Activated T-cell treated with anti-CD3 and anti-CD28 coated beads for 4 hours (primary cell): ENCODE data around the gene TBC1D12.

Experiments used
- DNase-seq: peaks from one replicate; pipeline ENCODE4 v3.0.0-alpha.2; 2020

TBC1D12 gene

DNA sequence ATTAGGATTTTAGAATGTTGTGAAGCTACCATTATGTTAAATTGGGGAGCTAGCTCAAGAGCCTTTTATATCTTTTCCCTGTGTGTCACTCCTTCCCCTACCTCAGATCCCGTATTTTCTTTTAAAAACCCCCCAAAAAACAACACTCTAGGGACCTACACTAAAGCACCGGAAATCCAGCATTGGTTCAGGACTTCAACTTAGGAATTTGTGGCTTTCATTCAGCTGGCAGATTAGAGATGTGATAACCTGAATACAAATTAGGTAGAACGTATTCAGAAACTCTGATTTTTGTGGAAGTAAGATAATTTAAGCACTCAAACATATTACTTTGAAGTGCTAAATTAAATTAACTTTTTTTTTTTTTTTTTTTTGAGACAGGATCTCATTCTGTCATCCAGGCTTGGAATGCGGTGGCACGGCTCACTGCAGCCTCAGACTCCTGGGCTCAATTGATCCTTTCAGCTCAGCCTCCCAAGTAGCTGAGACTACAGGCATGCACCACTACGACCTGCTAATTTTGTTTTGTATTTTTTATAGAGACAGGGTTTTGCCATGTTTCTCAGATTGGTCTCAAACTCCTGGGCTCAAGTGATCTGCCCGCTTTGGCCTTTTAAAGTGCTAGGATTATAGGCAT is 6.8 kb downstream of the TBC1D12 start:
- DNase-seq = no peak

DNA sequence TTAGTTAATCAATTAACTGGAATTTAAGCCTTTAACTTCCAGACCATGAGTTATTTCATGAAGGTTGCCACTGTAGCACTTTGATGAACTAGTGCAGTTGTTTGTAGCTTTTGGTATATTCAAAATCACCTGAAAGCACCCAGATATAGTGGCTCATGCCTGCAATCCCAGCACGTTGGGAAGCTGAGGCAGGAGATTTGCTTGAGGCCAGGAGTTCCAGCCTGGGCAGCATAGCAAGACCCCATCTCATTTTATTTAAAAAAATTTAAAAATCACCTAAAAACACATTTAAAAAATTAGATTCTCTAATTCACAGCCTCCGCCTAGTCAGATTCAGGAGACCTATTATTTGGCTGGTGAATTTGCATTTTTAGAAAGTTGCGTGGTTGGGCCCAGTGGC is 9.0 kb downstream of the TBC1D12 start:
- no peak for DNase-seq

DNA sequence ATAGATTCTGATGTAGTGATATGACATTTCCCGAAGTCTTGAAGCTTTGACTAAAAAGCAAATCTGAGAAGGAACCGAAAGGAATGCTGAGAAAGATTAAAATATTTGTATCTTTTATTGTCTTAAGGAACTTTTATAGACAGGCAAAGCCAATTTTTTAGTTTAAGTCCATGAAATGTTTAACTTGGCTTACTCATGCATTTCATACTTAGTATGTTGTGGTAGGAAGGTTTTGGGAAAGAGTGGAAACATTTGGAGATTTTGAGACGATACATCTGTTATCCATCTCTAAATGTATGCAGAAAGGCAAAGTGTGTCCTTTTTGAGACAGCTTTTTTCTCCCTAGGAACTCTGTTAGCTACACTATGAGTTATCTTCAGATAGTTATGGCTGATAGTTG is 10.1 kb downstream of the TBC1D12 start:
- DNase-seq = no peak

DNA sequence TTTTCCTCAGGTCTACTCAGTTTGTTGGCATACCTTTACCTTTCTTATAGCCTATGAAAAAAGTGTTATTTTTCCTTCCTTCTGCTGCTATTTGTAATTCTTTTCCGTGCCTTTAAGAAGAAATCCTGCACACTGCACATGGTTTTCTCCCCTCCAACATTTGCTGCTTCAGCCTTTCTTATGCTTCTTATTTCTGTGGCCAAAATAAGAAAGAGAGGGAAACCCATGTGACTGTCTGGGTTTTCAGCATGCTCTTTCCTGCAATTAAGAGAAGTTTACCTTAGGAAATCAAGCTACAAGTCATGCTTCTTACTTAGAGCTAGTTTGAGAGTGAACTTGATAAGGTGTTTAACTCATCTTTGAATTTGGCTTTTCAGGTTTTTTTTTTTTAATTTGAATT is 11.0 kb downstream of the TBC1D12 start:
- DNase-seq = no peak

DNA sequence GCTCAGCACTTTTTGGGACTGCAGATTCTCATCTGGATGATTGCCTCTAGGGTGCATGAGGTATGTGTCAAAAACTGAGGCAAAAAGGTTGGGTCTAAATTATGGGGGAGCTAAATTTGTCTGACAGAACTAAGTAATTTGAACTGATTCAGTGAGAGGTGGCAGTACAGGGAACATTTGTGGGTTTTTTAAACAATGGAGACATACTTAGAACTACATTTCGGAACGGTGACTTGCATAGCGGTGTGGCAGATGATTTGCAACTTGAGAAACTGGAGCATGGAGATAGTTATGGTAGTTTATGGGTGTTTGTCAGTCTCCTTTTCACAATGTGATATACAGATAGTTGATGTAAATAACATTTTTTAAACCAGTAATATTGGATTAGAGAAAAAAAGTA is 14.6 kb downstream of the TBC1D12 start:
- DNase-seq = no peak

DNA sequence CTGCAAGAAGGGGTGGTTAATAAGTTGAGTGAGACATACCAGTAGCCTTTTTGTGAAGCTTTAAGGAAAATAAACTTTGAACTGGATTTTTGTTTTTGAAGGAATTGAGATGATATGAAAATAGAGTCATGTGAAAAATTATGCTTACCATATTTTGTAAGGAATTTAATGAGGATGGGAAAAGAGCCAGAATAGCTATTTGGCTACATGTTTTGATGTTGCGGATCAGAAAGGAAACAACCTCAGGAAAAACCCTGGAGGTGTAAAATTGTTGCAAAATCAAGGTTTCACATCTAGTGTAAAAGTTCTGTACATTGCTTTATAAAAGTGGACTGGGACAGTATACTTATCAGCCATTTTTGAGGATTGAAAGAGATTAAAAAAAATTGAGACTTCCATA is 15.0 kb downstream of the TBC1D12 start:
- no peak for DNase-seq

DNA sequence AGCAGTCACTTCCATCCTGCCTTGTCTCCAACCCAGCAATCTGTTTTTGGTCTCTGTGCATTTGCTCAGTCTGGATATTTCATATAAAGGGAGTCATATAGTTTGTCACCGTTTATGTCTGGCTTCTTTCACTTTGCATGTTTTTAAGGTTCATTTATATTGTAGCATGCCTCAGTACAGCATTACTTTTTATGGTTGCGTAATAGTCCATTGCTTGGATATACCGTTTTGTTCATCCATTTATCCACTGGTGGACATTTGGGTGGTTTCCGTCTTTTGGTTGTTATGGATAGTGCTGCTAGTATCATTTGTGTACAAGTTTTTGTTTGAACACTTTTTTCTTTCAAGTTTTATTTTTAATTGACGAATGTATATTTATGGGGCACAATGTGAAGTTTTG is 18.2 kb downstream of the TBC1D12 start:
- no peak for DNase-seq

DNA sequence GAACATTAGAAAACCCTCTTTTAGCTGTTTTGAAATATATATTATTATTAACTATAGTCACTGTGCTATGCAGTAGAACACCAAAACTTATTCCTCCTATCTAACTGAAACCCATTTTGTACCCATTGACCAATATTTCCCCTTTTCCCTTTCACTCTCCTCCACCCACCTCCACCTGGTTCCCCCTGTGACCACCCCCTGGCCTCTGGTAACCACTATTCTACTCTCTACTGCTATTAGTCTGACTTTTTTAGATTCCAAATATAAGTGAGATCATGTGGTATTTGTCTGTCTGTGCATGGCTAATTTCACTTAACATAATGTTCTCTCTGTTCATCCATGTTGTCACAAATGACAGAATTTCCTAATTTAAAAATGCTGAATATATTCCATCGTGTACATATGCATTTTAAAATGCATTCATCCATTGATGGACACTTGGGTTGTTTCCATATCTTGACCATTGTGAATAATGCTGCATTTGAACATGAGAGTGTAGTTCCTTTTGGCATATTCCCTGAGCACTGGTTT is 18.7 kb downstream of the TBC1D12 start:
- DNase-seq = no peak

DNA sequence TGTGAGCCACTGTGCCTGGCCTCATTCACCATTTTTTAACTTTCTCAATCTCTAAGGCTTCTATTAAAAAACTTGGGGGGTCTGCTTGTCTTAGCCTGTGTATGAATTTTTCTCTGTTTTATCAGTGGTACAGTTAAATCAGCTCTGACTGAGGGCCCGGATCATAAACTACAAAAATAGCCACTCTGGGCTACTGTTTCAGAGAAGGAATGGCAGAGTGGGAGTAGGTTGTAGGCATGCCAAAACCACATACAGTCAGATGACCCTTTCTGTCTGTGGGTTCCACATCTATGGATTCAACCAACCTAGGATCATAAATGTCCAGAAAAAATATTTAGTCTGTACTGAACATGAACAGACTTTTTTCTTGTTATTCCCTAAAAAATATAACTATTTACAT is 21.3 kb downstream of the TBC1D12 start:
- no peak for DNase-seq

DNA sequence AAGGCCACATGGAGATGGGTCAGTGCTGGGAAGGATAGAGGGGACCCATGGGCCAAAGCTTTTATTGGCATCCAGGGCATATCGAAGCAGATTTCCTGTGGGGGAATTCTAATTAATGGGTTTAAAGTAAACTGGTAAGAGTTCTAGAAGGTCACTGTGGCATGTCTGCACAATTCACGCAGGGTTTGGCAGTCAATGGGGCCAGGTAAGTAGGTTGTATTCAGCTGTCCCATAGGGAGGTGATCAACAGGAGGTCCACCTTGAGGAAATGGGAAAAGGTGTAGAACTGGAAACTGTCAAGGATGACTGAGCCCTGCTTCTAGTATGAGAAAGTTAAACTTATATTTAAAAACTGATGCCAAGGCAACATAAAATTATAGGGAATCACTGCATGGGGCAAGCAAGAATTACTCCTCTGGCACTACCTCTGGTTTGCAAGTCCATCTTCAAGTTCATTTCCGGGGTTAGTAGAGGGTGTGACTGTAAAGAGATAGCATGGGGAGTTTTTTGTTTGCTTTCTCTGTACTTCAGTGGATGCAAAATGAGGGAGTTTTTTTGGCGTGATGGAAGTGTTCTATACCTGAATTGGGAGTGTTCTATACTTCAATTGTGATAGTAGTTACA is 22.5 kb downstream of the TBC1D12 start:
- DNase-seq = no peak

DNA sequence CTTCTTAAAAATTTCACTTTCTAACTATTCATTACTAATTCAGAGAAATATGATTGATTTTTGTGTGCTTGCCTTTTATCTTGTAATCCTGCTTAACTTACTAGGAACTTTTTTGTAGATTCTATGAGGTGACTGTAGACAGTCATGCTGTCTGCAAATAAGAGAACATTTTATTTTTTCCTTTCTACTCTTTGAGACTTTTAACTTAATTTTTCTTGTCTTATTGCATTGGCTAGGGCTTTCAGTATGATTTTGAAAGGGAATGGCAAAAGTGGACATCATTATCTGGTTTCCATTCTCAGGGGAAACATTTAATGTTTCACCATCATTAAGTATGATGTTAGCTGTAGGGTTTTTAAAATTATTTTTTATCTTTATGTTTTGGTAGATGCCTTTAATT is 23.6 kb downstream of the TBC1D12 start:
- no peak for DNase-seq

DNA sequence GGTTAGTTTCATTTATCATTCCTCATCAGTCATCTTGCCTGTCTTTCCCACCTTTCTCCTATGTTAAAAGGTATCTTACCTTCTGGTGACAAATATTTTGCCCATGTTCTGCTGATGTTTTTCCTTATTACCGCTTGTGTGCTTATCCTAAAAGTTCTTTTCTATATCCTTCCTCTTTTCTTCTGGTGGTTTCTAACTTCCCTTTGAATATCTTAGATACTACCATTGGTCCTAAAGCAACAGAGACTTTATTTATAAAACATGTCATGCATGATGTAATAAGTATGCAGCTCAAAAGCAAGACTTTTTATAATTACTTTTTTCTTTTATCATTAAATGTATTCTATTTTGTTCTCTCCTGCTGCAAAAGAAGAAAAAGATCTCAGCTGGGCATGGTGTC is 24.8 kb downstream of the TBC1D12 start:
- no peak for DNase-seq

DNA sequence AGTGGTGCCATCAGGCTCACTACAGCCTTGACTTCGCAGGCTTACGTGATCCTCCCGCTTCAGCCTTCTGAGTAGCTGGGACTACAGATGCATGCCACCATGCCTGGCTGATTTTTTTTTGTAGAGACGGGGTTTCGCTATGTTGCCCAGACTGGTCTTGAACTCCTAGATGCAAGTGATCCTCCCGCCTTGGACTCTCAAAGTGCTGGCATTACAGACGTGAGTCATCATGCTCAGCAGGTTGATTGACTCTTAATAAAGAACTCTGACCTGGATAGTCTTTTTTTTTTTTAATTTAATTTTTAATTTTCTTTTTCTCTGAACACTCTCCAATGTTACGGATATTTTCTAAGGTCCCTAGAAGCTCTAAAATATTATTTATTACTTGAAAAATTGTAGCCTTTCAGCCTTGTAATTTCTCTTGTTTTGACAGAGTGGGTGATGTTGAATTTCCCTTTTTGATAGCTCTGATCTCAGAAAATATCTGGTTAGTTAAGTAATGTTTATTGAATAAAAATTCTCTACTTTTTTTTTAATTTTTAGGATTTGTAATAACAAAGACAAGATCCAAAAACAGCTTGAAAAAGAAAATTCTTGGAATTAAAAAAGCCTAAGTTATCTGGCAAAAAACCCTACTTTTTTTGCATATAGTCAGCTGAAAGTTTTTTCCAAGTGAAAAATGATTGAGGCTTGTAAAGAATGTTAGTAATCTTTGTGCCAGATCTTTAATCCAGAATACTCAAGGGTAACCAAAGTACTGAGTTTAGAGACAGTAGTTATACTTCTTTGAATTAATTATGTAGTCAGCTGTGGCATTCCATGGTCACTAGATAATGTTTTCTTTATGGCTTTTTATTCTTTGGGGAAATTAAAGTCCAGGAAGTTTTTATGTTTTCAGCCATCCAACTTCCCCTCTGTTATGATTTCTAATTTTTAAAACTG is 26.7 kb downstream of the TBC1D12 start:
- no peak for DNase-seq

DNA sequence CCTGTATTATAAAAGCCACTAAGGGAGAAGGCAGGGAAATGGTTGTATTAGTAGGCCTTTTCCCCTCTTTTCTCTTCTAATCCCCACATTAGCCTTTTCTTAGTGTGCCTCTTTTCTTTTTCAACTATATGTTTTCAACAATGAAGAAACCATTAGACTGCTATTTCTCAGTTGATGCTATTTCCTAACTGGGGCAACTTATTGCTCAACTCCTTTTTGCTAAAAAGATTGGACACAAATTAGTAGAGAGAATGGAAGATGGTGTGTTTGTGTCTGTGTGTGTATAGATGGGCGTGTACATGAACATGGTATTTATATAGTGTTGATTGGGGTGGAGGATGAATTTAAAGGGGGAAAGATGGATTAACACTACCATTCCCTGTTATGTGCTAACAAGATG is 28.4 kb downstream of the TBC1D12 start:
- no peak for DNase-seq

DNA sequence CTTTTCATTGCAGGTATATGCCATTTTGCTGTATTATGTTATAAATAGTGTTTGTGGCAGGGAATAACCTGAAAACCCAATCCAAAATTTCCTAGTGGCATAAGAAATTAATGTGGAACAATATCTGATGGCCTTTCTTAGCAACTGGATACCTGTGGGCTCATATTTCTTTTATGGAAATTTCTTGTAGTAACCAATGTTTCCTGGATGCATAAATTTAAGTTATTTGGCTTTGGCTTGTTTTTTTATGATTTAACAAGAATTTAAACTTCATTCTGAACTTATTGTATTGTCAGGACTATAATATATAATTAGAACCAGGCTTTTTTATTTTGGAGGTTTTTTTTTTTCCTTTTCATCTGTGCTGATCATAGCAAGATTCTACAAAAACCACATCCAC is 30.1 kb downstream of the TBC1D12 start:
- no peak for DNase-seq

DNA sequence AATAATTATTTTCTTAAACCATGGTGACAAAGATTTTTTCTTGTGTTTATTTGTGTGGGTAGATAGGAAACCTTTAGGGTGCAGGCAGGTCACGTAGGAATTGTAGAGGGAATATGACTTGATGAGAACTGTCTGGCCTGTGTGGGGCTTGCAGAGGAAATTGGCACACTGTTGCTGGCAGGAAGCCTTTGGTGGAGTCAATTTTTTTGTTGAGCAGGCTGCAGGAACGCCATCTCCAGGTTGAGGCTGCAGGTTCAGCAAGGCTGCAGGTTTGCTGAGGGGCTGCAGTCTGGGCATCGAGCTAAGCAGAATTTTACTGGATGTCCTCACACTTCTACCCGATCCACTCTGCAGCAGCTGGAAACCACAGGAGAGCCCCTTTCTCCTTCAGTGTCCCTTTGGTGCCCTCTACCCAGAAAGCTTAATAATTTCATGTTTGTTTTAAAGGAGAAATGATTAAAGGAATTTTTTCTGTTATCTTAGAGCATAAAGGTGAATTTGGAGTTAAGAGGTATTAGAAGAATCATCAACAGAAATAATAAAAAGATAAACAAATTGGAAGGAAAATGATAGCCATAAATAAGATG is 37.0 kb downstream of the TBC1D12 start:
- no peak for DNase-seq

DNA sequence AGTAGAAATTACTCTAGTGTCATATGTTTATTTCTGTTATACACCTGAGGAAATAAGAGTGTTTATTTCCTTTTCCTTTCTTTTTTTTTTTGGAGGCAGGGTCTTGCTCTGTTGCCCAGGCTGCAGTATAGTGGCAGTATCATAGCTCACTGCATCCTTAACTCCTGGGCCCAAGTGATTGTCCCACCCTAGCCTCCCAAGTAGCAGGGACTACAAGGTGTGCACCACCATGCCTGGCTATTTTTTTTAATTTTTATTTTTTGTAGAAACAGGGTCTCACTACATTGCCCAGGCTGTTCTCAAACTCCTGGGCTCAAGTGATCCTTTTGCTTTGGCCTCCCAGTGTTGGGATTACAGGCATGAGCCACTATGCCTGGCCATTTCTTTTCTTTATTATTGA is 37.8 kb downstream of the TBC1D12 start:
- DNase-seq = no peak

DNA sequence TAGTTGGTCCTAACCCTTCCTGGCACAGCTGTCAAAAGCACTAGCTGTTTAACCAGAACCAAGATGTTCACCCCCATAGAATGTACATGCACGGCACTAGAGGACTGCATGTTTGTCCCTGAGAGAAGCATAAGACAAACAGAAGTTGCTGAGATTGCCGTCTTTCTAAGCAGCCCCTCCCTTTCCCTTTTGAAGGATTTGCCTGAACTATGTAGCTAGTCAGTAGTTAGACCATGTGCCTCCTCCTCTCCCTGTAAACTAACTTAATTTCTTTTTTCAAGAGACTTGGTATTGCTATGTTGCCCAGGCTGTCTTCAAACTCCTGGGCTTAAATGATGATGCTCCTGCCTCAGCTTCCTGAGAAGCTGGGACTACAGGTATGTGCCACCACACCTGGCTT is 40.7 kb downstream of the TBC1D12 start:
- no peak for DNase-seq

DNA sequence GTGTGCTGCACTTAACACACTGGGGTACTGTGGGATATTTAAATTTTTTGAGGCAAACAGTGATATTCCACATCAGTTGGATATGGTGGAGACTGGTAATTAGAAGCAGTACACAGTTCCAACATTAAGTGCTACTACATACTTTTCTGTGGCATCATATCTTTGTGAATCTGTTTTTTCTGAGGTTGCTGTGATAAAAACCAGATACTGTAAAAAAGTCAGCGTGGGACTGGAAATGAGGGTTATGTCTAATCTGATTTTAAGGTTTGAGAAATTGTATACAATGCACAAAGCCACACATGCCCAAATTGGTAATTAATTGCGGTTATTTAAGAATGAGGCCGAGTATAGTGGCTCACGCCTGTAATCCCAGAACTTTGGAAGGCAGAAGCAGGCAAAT is 41.2 kb downstream of the TBC1D12 start:
- no peak for DNase-seq

DNA sequence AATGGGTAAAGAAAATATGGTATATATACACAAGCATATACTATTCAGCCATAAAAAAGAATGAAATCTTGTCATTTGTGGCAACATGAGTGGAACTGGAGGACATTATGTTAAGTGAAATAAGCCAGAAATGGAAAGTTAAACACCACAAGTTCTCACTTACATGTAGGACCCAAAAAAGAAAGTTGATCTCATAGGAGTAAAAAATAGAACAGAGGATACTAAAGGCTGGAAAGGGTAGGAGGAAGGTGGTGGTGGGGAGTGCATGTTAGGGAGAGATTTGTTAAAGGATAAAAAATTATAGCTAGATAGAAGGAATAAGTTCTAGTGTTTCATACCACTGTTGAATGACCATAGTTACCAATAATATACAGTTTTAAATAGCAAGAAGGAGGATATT is 48.4 kb downstream of the TBC1D12 start:
- no peak for DNase-seq

DNA sequence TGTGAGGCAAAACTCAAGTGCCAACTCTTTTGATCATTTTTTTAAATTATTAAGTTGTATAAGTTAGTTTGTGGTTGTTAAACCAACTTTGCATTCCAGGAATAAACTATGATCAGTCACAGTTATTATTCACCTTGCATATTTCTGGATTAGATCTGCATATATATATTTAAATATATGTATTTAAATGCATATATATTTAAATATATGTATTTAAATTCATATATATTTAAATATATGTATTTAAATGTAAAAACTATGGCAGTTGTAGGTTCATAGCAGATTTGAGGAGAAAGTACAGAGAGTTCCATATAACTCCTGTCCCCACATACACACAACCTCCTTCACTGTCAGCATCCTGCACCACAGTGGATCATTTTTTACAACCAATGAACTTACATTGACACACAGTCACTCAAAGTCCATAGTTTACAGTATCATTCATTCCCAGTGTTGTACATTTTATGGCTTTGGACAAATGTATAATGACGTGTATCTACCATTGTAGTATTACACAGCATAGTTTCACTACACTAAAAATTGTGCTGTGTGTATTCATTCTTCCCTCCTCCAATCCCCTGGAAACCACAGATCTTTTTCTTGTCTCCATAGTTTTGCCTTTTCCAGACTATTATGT is 49.7 kb downstream of the TBC1D12 start:
- no peak for DNase-seq

DNA sequence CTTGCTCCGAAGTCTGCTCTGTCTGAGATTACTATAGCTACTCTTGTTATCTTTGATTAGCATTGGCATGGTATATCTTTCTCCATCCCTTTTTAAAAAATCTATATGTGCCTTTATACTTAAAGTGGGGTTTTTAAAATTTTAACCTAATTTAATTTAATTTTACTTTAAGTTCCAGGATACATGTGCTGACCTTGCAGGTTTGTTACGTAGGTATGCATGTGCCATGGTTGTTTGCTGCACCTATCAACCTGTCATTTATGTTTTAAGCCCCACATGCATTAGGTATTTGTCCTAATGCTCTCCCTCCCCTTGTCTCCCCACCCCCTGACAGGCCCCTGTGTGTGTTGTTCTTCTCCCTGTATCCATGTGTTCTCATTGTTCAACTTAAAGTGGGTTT is 54.6 kb downstream of the TBC1D12 start:
- DNase-seq = no peak

DNA sequence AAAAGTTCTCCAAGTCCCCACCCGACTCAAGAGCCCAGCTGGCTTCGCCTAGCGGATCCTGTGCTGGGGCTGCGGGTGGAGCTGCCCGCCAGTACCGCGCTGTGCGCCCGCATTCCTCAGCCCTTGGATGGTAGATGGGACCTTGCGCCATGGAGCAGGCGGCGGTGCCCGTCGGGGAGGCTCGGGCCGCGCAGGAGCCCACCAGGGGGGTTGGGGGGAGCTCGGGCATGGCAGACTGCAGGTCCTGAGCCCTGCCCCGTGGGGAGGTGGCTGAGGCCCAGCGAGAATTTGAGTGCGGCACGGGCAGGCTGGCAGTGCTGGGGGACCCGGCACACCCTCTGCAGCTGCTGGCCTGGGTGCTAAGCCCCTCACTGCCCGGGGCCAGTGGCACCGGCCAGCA is 57.0 kb downstream of the TBC1D12 start:
- no peak for DNase-seq
